T1000 (cell line): ENCODE measurements around the gene SEPTIN6.

Experiments used
- DNase-seq: peaks from one replicate; lab custom pipeline; 2025; ENCODE audit warnings: mixed read lengths; lab: John Stamatoyannopoulos, UW

The SEPTIN6 gene

GRCh38 chrX:119693040-119693995 is at the start of gene SEPTIN6:
Gene SEPTIN6 (minus strand): TSS chrX:119693168. CDS start chrX:119693105, 63 bp downstream.
- peak; percentile 15 for DNase-seq

GRCh38 chrX:119738742-119739141 is 45.8 kb upstream of the SEPTIN6 start:
- no peak for DNase-seq

- DNase-seq, result no peak
Measured at GRCh38 chrX:119736206-119736764, 43.3 kb upstream of the SEPTIN6 start.

- no peak for DNase-seq
Measured at GRCh38 chrX:119735467-119735866, 42.5 kb upstream of the SEPTIN6 start.

DNA sequence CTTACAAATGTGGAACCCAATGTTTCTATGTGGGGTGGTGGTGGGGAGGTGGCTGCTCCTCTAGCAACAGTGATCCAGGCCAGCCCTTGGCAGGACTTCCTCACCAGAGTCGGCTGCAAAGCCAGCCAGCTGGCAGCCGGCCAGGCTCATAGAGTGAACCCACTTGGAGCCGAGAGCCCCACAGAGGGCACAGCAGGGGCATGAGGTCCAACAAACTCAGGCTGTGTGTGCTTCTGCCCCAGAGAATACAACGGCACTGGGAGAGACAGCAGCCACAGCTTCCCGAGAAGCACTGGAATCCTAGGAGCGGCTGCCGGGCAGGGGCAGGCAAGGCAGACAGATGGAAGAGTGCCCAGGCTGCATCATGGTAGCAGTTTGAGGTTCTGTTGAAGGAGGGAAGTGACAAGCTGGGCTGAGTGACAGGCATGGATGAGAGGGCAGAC is 42.0 kb upstream of the SEPTIN6 start:
- DNase-seq, result no peak

DNA sequence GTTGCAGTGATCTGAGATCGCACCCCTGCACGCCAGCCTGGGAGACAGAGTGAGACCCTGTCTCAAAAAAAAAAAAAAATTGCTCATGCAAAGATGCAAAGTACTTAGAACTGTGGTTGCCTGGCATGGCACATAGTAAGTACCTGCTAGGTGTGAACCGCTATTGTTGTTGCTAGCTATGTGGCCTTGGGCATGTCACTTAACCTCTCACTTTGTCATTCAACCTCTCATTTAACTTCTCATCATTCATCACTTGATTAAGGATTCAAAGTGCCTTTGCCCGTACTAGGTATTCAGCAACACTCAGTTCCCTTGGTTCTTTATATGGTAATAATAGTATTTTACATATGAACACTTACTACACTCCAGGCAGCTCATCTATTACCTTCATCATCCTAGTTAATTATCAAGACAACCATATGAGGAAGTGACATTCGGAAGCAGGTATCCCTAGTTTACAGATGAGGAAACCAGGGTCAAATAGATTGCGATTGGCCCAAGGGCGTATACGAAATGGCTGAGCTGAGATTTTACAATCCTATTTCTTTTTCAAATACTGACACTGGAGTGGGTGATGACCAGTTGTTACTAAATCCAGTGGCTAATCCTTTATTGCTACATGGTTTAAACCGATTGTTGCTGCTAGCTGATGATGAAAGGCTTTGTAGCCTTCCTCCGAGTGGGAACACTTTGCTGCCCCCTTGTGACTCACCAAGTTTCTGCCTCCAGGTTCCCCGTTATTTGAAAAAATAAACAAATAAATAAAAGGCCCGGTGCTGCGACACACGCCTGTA is 36.6 kb upstream of the SEPTIN6 start:
- DNase-seq, result peak; percentile 1

- no peak for DNase-seq
Measured at GRCh38 chrX:119728487-119728886, 35.5 kb upstream of the SEPTIN6 start.

DNA sequence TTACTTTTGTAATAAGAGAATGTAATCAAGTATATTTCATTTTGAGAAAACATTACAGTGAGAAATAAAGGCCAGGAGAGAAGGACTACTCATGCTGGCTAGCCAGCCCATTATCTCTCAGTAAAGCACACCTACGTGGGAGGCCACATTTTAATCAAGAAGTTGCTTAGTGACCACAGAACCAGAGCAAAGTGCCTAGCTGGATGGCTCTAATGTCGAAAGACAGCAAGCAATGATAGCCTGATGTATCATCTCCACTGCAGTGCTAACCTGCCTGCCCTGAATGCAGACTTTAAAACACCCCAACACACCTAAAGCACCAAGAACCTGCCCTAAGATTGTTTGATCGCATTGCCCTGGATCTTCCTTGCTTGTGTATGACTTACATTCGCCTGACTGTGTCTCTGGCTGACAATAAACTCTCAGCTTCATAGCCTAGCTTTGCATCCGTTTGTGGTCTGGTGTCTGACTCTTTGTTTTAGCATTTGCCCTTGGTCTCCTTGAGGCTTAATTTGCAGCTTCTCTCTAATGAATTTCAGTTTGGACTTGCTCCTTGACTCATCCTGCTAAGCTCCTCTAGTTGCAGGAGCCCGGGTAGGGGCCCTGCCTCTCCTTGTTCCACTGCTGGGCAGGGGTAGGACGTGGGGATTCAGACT is 34.1 kb upstream of the SEPTIN6 start:
- no peak for DNase-seq

- DNase-seq, result no peak
Measured at GRCh38 chrX:119721926-119722325, 29.0 kb upstream of the SEPTIN6 start.

DNA sequence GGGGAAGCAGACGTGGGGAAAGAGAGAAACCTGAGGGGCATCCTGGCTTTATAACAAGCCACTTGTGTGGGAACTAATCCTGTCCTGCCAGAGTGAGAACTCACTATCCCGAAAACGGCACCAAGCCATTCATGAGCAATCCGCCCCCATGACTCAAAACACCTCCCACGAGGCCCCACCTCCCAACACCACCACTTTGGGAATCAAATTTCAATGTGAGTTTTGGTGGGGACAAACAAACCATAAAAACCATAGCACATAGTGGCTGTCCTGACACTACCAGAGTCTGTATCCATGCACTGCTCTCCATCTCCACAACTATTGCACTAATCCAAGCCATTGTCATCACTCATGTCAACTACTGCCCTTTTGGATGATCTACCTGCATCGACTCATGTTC is 28.5 kb upstream of the SEPTIN6 start:
- no peak for DNase-seq

- no peak for DNase-seq
Measured at GRCh38 chrX:119709630-119710029, 16.7 kb upstream of the SEPTIN6 start.

- DNase-seq, result no peak
Measured at GRCh38 chrX:119708936-119709335, 16.0 kb upstream of the SEPTIN6 start.

GRCh38 chrX:119706616-119707015 is 13.6 kb upstream of the SEPTIN6 start:
- no peak for DNase-seq

GRCh38 chrX:119698845-119699244 is 5.9 kb upstream of the SEPTIN6 start:
- DNase-seq, result no peak

DNA sequence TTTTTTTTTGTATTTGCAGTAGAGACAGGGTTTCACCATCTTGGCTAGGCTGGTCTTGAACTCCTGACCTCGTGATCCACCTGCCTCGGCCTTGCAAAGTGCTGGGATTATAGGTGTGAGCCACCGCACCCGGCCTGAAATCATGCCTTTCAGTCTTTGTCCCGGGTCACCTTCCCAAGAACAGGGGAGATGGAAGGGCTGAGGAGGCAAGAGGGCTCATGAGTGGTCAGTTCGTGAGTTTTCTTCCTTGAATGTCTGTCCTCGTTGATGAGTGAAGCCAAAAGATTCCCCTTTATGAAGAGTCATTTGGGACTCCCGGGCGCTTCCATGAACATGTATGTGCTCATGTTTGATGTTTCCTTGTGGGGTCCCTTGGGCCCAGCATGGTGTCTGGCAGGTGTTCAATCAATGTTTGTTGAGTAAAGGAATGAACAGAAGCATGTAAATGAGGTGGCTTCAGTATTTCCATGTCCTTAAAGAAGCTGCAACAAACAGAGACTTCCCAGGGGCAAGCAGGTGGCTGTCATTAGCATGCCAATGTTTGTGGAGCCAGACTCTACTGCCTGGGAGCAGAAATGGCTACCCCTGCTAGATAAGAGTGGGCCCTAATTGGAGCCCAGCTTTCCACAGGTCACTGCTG is 3.4 kb upstream of the SEPTIN6 start:
- DNase-seq, result no peak

DNA sequence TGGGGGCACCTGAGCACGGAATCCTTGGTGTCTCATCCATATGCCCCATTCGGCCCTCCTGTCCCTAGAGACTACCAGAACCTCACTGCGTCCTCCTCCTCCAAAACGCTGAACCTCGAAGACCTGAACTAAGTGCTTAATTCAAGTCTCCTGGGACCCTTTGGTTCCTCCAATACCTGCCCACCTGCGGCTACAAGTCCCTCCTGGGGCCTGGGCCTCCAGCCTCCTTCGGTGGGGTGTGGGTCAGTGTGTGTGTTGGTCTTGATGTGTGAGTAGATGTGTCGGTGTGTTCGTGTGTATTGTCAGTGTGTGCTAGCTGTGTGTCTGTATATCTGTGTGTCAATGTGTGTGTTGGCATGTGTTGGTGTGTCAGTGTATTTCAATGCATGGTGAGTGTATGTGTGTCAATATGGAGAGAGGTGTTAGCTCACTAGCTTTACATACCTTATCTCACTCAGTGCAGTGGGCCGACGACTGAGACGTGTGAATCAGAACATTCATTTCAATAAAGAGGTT is 2.6 kb upstream of the SEPTIN6 start:
- DNase-seq, result no peak

DNA sequence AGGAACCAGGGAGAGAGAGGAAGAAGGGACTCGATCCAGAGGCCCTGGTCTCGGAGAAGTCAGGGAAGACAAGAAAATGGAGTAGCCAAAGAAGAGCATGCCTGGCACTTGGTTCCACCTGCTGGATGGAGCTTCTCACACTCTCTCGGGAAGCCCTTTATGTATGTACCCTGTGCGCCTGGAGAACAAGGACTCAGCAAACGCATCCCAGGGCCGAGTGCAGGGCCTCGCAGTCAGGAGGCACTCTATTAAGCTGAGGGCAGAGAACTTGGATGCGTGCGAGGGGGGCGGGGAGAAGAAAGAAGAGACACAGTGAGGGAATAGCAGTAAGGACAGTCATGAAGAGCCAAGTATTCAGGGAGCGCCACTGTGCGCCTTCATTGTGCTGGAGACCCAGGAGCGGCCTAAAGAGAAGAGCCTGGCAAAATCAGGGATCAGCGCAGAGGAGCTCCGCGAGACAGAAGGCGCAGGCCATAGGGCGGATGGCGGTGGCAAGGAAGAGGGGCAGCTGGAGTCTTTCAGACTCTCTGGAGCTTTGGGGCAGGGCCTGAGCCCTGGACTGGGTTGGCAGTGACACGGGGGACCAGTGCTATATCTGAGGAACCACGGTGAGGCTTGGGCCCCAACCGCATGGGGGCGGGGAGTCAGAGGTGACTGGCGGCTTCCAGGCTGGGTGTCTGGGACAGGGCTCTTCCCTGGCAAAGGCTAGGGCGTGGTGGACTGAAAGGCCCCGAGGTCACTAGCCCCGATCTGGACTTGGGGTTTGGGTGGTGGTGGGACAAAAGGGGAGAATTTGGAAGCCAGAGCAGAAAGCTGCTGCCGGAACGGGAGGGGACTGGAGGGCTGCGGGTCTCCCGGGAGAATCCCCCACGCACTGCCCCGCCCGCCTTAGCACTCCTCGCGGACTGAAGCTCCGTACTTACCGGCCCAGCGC is 1.9 kb upstream of the SEPTIN6 start:
- DNase-seq, result no peak

GRCh38 chrX:119693996-119694451 is 1.1 kb upstream of the SEPTIN6 start:
- DNase-seq, result no peak

- DNase-seq, result peak; percentile 2
Measured at GRCh38 chrX:119692191-119693039, 553 bp downstream of the SEPTIN6 start.
